ENCODE data around the gene ZIC5.

GRCh38 chr13:99991828-99992775 is 20.5 kb upstream of the ZIC5 start:
- TF ChIP-seq CTCF (conservative IDR thresholded peaks at IDR 0.05 in 1 of 2, IDR thresholded peaks at IDR 0.05 in 1 of 2; ENCODE audit: extremely low read depth in 1 of 2, insufficient read depth in 1 of 2, low read depth in 1 of 2, low read length in 2 of 2) (no peak), EZH2 (IDR thresholded peaks at IDR 0.05; ENCODE audit: borderline replicate concordance, low read length) (no peak)
